Nephron progenitor cell (in vitro differentiated cells): ENCODE results near the gene EFNB2.

Source experiments
- DNase-seq: peaks from one replicate; pipeline ENCODE4 v3.0.0; 2021
- H3K27ac Mint-ChIP-seq: 2 replicates; pipeline ENCODE4 v1.8.0; 2021; ENCODE audit warnings: mild to moderate bottlenecking, moderate library complexity, mixed read lengths
- H3K27me3 Mint-ChIP-seq: 2 replicates; pipeline ENCODE4 v1.8.0; 2021; ENCODE audit warnings: mild to moderate bottlenecking, low read depth, mixed read lengths; ENCODE audit not compliant: poor library complexity
- H3K36me3 Mint-ChIP-seq: 2 replicates; pipeline ENCODE4 v1.8.0; 2021; ENCODE audit warnings: low read depth, mixed read lengths
- H3K4me1 Mint-ChIP-seq: 2 replicates; pipeline ENCODE4 v1.8.0; 2021; ENCODE audit warnings: mixed read lengths
- H3K4me3 Mint-ChIP-seq: 2 replicates; pipeline ENCODE4 v1.8.0; 2021; ENCODE audit warnings: mild to moderate bottlenecking, moderate library complexity, mixed read lengths
- H3K9me3 Mint-ChIP-seq: 2 replicates; pipeline ENCODE4 v1.8.0; 2021; ENCODE audit warnings: mild to moderate bottlenecking, moderate library complexity, mixed read lengths
- CTCF ChIP-seq: fragments of 200-600 bp; sonication (generic); IDR thresholded peaks from 2 replicates; pipeline ENCODE4 v1.5.0; 2021; ENCODE audit warnings: antibody characterized with exemption

Gene EFNB2

GRCh38 chr13:106526738-106527444, 8.6 kb downstream of the EFNB2 start:
- Mint-ChIP-seq H3K4me3 (peak overlapping the region; percentile 65), H3K9me3 (no peaks in the 10 kb centered on the region), H3K27me3 (peaks cover 7% of the 10 kb centered on the region), H3K36me3 (peaks cover 10% of the 10 kb centered on the region), H3K27ac (no peak overlapping the region), H3K4me1 (peaks cover 97% of the 10 kb centered on the region)
- no peak for TF ChIP-seq CTCF
- DNase-seq = no peak

GRCh38 chr13:106525865-106526264, 9.6 kb downstream of the EFNB2 start:
- DNase-seq = no peak
- H3K9me3 Mint-ChIP-seq = no peaks in the 10 kb centered on the region
- no peak for TF ChIP-seq CTCF
- H3K36me3 Mint-ChIP-seq = peaks cover 10% of the 10 kb centered on the region
- H3K27me3 Mint-ChIP-seq = peaks cover 7% of the 10 kb centered on the region
- peaks cover 97% of the 10 kb centered on the region for H3K4me1 Mint-ChIP-seq
- H3K27ac Mint-ChIP-seq = no peak overlapping the region
- H3K4me3 Mint-ChIP-seq = no peak overlapping the region

GRCh38 chr13:106524108-106524507, 11.4 kb downstream of the EFNB2 start:
- peaks cover 10% of the 10 kb centered on the region for H3K36me3 Mint-ChIP-seq
- H3K27me3 Mint-ChIP-seq = peaks cover 7% of the 10 kb centered on the region
- H3K9me3 Mint-ChIP-seq = no peaks in the 10 kb centered on the region
- peaks cover 97% of the 10 kb centered on the region for H3K4me1 Mint-ChIP-seq
- DNase-seq = no peak
- H3K27ac Mint-ChIP-seq = no peak overlapping the region
- no peak for TF ChIP-seq CTCF
- peak overlapping the region; percentile 16 for H3K4me3 Mint-ChIP-seq

GRCh38 chr13:106523576-106523975, 11.9 kb downstream of the EFNB2 start:
- Mint-ChIP-seq H3K4me1 (peaks cover 97% of the 10 kb centered on the region), H3K27me3 (peaks cover 7% of the 10 kb centered on the region), H3K27ac (peak overlapping the region; percentile 89), H3K36me3 (peaks cover 13% of the 10 kb centered on the region), H3K9me3 (no peaks in the 10 kb centered on the region), H3K4me3 (peak overlapping the region; percentile 42)
- no peak for DNase-seq
- TF ChIP-seq CTCF = no peak

- Mint-ChIP-seq H3K9me3 (no peaks in the 10 kb centered on the region), H3K27me3 (peaks cover 7% of the 10 kb centered on the region), H3K4me3 (peak overlapping the region; percentile 42), H3K4me1 (peaks cover 97% of the 10 kb centered on the region), H3K27ac (peak overlapping the region; percentile 89), H3K36me3 (peaks cover 15% of the 10 kb centered on the region)
- no peak for TF ChIP-seq CTCF
- DNase-seq = no peak
Measured at GRCh38 chr13:106522898-106523525, 12.4 kb downstream of the EFNB2 start.
